Measurements from ENCODE around the gene KRTAP20-1. TPM values are rescaled to one million over a fixed set of nuclear protein-coding genes. Genes with fewer than 3 reads are reported as not detected.

Gene KRTAP20-1, protein sequence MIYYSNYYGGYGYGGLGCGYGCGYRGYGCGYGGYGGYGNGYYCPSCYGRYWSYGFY
- total RNA-seq (not detected), polyA plus RNA-seq (not detected)
- long read RNA-seq, donor 1, result 0 reads
- long read RNA-seq, donor 2, result 0 reads
- long read RNA-seq, donor 3, result 0 reads

DNA sequence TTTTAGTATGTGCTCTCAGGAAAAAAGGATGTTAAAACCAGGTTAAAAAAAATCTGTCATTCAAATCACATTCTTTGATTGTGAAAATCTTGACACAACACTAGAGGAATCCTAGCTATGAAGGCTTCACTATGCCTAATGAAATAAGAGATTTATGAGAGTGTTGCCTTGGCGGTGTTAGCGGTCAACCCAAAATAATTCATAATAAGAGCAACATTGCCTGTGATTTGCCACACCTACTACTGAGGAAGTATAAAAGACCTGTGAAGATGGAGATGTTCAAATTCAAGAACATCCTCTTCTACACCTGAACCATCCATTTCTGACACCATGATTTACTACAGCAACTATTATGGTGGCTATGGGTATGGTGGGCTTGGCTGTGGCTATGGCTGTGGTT is at the start of gene KRTAP20-1:
KRTAP20-1 (plus strand) TSS at position 301 of the 400 bp plus-strand sequence; CDS start at position 331, 30 bp downstream.
- no peak within 1 kb of the TSS for H3K27ac ChIP-seq
- intact Hi-C loops (cut with DNase I), result no loop called here
- 95 to 97% methylated on average over 2 of the region's 2 CpGs for WGBS, 2 donors
- TF ChIP-seq, protein P1, sequence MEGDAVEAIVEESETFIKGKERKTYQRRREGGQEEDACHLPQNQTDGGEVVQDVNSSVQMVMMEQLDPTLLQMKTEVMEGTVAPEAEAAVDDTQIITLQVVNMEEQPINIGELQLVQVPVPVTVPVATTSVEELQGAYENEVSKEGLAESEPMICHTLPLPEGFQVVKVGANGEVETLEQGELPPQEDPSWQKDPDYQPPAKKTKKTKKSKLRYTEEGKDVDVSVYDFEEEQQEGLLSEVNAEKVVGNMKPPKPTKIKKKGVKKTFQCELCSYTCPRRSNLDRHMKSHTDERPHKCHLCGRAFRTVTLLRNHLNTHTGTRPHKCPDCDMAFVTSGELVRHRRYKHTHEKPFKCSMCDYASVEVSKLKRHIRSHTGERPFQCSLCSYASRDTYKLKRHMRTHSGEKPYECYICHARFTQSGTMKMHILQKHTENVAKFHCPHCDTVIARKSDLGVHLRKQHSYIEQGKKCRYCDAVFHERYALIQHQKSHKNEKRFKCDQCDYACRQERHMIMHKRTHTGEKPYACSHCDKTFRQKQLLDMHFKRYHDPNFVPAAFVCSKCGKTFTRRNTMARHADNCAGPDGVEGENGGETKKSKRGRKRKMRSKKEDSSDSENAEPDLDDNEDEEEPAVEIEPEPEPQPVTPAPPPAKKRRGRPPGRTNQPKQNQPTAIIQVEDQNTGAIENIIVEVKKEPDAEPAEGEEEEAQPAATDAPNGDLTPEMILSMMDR (IDR thresholded peaks at IDR 0.05), result no peak
- H3K36me3 ChIP-seq, result no peaks in the 10 kb centered on the region
- H3K4me3 ChIP-seq, result no peak within 1 kb of the TSS
- no peaks in the 10 kb centered on the region for H3K27me3 ChIP-seq
- no peak for DNase-seq
- no peak for ATAC-seq
- no peaks in the 10 kb centered on the region for H3K4me1 ChIP-seq
- peaks cover 0 to 8% (median 0%) of the 10 kb centered on the region in 11 donors for H3K9me3 ChIP-seq

DNA sequence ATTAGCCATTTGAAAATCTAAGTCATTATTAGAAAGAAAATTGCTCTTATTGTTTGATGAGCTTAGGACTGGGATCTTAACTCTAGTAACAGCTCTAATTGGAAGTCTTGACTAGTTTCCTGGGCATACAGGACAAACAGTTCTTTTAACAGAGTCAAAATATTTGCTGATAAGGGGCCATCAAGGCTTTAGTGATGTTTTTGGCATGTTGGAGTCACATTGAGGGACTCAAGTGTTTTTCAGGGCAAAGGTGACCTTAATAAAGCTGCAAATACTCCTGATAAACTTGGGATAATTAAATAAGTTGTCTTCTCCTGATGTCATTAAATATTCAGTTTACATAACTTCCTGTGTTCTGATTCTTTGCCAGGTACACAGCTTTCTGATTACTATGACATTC is 48.6 kb upstream of the KRTAP20-1 start:
- intact Hi-C loops (cut with DNase I), result loop anchor here in 1 of 10 donors (10.0 kb wide), 1 partner anchor 63 kb away; the partner anchor contains the start of gene KRTAP19-5

DNA sequence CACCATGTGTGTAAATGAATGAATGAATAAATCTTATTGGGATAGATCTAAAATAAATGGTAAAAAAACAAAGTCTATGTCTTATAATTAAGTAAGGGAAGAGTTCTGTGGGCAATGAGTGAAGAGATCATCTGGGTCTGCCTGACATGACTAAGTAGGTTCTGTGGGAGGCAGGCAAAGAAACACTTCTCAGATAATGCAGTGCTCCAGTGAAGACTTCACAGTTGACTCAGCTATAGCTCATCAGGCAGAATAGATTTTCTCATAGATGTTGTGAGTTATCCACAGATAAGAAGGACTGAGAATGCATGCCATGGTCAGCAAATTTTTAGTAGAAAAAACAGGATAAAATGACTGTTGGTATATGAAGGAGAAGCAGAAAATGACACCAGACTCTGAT is 38.5 kb upstream of the KRTAP20-1 start:
- no peaks in the 10 kb centered on the region for H3K27me3 ChIP-seq
- no peak overlapping the region for H3K27ac ChIP-seq
- H3K4me3 ChIP-seq, result no peak overlapping the region
- DNase-seq (no peak), ATAC-seq (no peak)
- intact Hi-C loops (cut with DNase I), result no loop called here
- H3K36me3 ChIP-seq, result no peaks in the 10 kb centered on the region
- TF ChIP-seq, protein P1 (IDR thresholded peaks at IDR 0.05), result no peak
- H3K9me3 ChIP-seq, result no peaks in the 10 kb centered on the region
- no peaks in the 10 kb centered on the region for H3K4me1 ChIP-seq

More for the DNA sequence above, 48.6 kb upstream of the KRTAP20-1 start:
- H3K9me3 ChIP-seq, result no peaks in the 10 kb centered on the region
- ATAC-seq (peak in 4 of 8 donors; percentile 19 to 88 (median 54)), DNase-seq (no peak)
- H3K4me1 ChIP-seq, result no peaks in the 10 kb centered on the region
- no peak overlapping the region for H3K4me3 ChIP-seq
- H3K36me3 ChIP-seq, result no peaks in the 10 kb centered on the region
- TF ChIP-seq, protein P1 (IDR thresholded peaks at IDR 0.05), result no peak
- peak overlapping the region in 3 of 10 donors; percentile 7 to 36 (median 25) for H3K27ac ChIP-seq
- no peaks in the 10 kb centered on the region for H3K27me3 ChIP-seq

DNA sequence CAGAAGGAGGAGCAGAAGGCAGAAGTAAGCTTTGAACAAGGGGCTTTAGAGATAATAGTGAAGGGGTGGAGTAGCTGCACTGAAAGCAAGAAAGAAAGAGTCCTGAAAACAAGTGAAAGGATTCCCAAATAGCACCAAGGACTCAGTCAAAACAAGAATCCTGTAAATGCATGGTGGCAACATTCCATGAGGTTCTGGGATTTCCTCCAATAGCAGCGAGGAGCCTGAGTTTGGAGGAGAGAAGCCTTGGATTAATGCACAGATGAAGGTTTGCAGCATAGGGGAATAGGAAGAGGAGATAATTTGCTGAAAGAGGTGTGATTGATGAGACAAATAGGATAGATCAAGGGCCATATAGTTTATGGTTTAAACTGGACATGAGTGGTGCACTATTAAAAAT is 36.9 kb upstream of the KRTAP20-1 start:
- intact Hi-C loops (cut with DNase I), result no loop called here
- H3K36me3 ChIP-seq, result no peaks in the 10 kb centered on the region
- H3K4me1 ChIP-seq, result no peaks in the 10 kb centered on the region
- TF ChIP-seq, protein P1 (IDR thresholded peaks at IDR 0.05), result no peak
- DNase-seq (no peak), ATAC-seq (no peak)
- whole genome bisulfite sequencing, 2 donors, result 28 to 33% methylated on average over 1 of the region's 1 CpG
- no peak overlapping the region for H3K27ac ChIP-seq
- no peaks in the 10 kb centered on the region for H3K27me3 ChIP-seq
- H3K9me3 ChIP-seq, result no peaks in the 10 kb centered on the region
- no peak overlapping the region for H3K4me3 ChIP-seq

All from heart right ventricle (tissue), 16 donors.